OCI-M2 (cell line): ENCODE data around the gene AGAP1.

Experiments used
- DNase-seq: peaks from one replicate; lab custom pipeline; 2025; ENCODE audit not compliant: unreplicated experiment; lab: John Stamatoyannopoulos, UW

The AGAP1 gene

DNA sequence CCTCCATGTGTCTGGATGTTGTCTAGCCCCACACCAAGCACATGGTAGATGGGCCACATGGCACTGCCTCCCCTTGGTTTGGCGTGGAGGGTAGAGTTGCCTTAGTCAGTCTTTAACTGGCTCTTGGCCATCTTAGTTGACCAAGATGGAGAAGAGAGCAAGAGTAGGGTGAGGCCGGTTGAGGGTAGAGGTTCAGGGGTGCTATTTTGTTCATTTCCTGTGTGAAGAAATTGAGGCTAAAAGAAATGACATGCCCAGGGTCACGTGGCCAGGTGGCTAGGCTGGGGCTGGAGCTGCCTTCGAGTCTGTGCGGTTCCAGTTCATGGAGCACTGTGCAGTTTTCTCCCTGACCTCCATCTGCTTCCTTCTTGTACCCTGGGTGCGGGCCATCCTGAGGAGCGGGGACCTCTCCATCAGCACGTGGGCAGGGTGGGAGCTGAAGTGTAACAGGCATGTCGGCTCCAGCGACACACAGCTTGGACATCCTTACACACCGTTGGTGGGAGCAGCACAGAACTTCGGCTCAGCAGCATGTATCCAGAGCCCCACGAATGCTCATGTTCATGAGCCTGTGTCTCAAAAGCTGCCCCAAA lies 461.1 kb downstream of the AGAP1 start:
- DNase-seq: no peak

GRCh38 chr2:235955664-235956063 lies 461.8 kb downstream of the AGAP1 start:
- no peak for DNase-seq

- no peak for DNase-seq
Measured at GRCh38 chr2:235956281-235956970, 462.6 kb downstream of the AGAP1 start.

- DNase-seq: no peak
Measured at GRCh38 chr2:235957251-235957650, 463.4 kb downstream of the AGAP1 start.

GRCh38 chr2:235958221-235958930 lies 464.5 kb downstream of the AGAP1 start:
- no peak for DNase-seq

DNA sequence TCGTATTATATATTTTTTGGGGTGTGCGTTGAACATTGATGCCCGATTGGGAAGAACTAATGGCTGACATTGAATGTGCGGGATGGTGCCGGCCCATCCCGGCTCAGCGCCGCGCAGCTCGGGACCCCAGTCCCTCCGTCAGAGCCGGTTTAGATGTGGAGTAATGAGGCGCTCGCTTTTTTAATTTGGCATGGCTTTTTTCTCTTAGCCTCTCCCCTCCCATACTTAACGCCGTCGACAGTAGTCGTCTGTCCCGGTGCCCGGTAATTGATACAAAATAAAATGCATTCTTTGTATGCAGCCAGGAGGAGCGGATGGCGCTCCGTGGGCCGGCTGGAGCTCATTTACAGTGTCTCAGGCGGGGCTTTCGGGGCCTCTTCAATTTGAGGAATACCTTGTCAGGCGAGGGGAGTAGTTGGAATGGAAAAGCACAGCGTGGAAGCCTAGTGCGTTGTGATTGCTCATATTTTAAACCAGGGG lies 465.1 kb downstream of the AGAP1 start:
- DNase-seq: no peak

DNA sequence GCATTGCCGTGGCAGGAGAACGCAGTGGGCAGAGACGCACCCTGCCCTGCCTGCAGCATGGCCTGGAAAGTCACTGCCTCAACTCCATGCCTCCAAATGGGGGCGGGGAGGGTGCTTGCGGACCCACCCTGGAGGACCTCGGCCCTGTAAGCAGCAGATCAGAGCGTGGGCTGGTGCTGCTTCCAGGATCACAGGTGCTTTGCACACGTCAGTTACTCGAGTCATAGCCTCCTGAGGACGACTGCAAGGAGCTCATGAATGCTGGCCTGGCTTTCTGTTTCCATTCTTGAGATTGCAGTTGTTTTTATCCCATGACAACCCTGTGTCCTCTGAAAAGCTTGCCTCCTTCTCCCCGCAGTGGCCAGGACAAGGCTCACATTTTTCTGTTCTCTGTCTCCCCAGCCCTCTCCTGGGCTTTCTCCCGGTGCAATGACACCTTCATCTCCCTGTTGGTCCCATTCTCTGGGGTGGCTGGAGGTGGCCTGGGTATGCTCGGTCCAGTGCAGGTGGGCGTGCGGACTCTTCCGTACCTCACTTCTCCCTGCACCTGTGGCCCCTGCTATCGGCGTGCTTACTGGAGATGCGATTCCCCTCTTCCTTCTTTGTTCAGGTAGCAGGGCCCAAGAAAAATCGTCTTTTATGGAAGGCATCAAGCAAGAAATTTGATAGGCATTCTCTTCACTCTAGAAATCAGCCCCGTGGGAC lies 466.3 kb downstream of the AGAP1 start:
- no peak for DNase-seq

DNA sequence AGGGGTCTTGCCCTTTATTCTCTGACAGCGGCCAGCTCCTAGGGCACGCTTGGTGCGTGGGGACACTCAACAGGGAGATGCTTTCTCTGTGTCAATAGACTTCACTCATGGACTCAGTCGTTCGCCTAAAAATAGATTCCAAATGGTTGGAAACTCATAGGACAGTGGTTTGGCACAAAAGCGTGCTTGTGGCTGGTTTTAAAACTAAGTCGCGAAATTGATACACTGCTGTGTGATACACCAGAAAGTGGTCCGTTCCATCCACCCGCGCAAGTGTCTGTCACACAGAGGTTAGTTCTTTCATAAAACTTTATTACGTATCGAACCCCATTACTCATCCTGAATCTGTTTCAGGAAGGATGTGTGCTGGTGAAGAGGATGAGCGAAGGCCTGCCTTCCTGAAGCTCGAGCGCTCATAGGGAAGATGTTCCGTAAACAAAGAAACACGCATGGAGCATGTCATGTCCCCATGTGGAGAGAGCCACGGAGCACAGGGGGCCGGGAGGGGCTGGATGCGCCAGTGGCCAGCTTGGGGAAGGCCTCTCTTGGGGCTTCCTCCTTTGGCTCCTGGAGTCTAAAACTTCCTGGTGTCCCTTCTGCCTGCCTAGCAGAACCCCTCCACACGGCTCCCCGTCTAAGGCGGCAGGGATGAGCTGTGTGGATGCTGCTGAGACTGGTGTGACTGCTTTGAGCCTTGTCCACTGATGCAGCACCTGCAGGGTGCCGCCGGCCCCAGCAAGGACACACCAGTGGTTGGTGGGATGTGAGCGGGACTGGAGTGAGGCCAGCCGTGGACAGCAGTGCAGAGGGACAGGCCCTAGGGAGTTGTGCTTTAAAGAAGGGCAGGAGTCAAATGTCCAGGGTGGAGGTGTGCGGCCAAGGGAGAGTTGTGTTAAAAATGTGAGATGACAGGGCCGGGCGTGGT lies 467.1 kb downstream of the AGAP1 start:
- DNase-seq: no peak

GRCh38 chr2:235961711-235962110 lies 467.9 kb downstream of the AGAP1 start:
- DNase-seq: no peak

GRCh38 chr2:235963853-235964577 lies 470.2 kb downstream of the AGAP1 start:
- no peak for DNase-seq

DNA sequence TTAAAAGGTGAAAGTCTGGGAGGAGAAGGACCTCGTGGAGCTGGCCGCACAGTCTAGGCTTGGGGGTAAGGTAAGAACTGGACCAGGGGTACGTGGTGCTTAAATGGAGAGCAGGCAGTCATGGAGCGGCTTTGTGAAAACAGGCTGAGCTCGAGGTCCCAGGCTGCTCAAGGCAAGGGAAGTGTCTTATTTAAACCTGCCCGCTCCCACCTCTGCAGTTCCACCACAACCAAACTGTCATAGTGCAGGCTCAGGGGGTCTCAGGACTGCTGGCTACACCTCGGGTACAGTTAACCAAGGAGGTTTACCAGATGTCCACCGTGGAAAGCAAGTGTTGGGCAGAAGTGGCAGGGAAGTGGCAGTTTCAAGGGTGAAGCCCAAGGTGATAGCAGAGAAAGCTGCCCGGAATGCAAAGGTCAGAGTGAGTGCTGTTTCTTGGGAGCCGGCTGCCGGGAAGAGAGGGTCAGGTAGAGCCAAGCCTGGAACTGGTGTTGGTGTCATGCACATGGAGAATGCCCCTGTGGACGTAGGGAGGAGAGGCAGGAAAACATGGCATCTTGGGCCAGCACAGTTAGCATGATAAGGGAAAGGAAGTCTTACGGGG lies 471.0 kb downstream of the AGAP1 start:
- no peak for DNase-seq

DNA sequence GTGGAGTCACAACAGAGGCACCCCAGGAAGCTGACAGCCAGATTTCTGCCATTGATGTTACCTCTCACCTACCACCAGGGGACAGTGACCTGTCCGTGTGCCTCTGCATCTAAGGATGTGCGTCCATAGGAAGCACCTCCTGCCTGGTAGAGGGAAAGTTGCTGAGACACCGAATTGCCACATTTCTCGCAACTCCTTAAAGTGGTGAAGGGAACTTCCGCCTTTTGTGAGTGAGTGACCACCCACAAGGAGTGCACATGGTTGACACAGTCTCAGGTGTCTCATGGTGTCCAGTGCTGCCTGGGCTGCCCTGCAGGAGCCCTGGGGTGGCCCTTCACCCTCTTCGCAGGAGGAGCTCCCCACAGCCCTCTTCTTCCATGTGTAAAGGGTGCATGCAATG lies 472.6 kb downstream of the AGAP1 start:
- DNase-seq: no peak

DNA sequence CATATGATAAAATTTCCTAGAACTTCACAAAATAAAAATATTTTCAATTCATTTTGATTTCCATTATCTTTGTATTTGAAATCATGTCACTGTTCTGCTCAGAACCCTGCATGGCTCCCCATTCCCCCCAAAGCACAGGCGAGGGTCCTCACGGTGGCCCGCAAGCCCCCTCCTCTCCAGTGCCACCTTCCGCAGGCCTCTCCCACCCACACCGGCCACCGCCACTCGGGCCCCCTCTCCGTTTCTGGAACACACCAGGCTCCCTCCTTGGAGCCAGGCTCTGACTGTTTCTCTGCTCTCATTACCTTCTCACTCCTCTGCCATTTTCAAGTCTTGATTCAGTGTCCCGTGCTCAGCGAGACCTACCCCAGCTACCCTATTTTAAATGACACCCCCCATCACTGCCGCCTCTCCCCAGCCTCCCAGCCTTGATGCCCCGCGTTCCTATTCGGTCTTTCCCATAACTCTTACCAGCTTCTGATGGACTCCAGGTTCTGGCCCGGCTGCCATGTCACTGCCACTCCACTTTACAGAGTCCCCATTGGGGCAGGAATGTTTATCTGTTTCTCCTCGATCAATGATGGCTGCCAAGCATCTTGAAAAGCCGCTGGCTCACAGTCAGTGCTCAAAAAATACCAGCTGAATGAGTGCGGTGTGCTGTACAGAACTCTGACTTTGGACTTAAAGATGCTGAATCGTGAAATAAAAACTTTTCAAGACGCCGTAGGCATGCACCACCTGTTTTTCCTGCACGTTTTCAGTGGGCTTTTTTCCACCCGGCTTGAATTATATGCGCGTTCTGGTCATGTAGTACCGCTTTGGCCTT lies 473.3 kb downstream of the AGAP1 start:
- DNase-seq: no peak

GRCh38 chr2:235968155-235968554 lies 474.3 kb downstream of the AGAP1 start:
- DNase-seq: no peak

GRCh38 chr2:235968616-235969324 lies 474.9 kb downstream of the AGAP1 start:
- DNase-seq: no peak

DNA sequence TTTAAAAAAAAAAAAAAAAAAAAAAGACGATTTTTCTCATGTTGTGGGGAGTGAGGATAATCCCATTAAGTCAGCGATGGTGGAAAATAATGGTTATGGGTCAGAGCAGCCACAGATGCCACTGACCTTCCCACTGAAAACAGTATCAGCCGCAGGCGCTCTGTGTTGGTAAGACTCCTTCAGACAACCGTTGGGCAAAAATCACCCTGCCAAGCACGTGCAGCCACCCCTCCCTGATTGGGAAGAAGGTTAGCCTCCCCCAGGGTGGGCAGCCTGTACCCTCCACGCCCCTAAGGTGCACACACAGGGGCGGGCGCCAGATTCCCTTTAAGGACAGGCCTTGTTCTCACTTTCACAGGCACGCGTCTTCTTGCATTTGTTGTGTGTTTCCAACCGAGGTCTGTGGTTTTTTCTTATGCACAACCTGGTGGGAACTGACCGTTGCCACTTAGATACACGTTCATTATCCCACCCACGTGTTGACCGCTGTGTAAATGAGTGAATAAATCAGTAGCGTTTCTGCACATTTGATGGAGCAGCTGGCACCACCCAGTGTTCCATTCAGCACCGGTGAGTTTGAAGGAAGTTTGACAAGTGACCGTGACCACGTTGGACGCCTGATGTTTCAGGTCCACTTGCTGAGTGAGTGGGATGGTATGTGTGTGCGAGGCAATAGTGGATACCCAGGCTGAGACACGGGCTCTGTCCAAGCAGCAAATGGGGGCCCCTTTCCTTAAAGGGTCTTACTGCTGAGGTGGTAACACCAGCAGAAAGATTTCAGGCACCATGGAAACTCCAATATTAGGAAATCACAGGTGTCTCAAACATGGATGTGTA lies 476.6 kb downstream of the AGAP1 start:
- DNase-seq: no peak

- no peak for DNase-seq
Measured at GRCh38 chr2:235976516-235976915, 482.7 kb downstream of the AGAP1 start.
